Activated T-cell treated with anti-CD3 and anti-CD28 coated beads for 4 hours (primary cell): ENCODE results near the gene CHST4.
"Not testable (repeated sequence)": the region's sequence is repeated elsewhere in the genome, so short reads cannot be mapped to it uniquely, and the experiment has no call there.

Experiments used
- DNase-seq: peaks from one replicate; pipeline ENCODE4 v3.0.0-alpha.2; 2020

The CHST4 gene

GRCh38 chr16:71572497-71573116, 46.4 kb downstream of the CHST4 start:
- DNase-seq, result no peak

- no peak for DNase-seq
Observed at GRCh38 chr16:71573387-71574094, 47.3 kb downstream of the CHST4 start.

- DNase-seq, result no peak
Observed at GRCh38 chr16:71574702-71575101, 48.5 kb downstream of the CHST4 start.

GRCh38 chr16:71576971-71577370, 50.7 kb downstream of the CHST4 start, which contains the start of gene TAT:
Gene TAT, minus strand, starts transcription at chr16:71577092. Its CDS starts 677 bp downstream, at chr16:71576415.
- DNase-seq, result no peak

GRCh38 chr16:71582553-71582848, 56.3 kb downstream of the CHST4 start:
- DNase-seq, result not testable (repeated sequence)

GRCh38 chr16:71584543-71585317, 58.5 kb downstream of the CHST4 start:
- DNase-seq, result no peak

- DNase-seq, result no peak
Observed at GRCh38 chr16:71585318-71585703, 59.1 kb downstream of the CHST4 start.
